Measurements from ENCODE around the gene ARL15. TPM values are rescaled to one million over a fixed set of nuclear protein-coding genes. Genes with fewer than 3 reads are reported as not detected.

Gene ARL15
- total and polyA plus RNA-seq, 2 of the 8 experiments (the other 6 are each of a cell fraction or from before 2014, with no cell fraction given): 9.9 to 21.2 TPM

DNA sequence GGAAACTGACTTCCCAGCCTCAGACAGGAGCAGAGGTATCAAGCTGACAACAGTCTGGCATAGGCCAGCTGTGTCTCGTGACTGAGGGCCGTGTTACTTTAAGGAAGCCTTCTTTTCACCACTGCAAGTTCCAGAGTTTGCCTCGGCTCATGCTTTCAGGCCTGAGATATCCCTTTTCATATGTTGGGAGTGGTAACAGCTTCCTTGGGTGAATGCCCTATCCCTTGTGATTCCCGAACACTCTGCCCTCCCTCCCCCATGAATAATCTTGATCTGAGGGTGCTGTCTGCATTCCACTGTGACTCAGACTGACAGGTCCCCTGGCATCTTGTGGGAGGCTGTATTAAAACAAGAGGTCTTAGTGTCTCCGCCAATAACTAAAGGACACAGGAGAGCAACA is 49.7 kb upstream of the ARL15 start:
- H2AK5ac ChIP-seq (ENCODE audit: low read depth, low read length): no peak overlapping the region
- H4K20me1 ChIP-seq (replicated peaks in 1 of 2; ENCODE audit: control insufficient read depth in 1 of 2, insufficient read depth in 2 of 2, low read length in 2 of 2): no peaks in the 10 kb centered on the region
- H4K91ac ChIP-seq (replicated peaks; ENCODE audit: insufficient read length, low read length): no peak overlapping the region
- H3K23me2 ChIP-seq (ENCODE audit: low read depth, low read length): no peaks in the 10 kb centered on the region; the same call in 1 of the 2 replicates
- H3K18ac ChIP-seq (ENCODE audit: extremely low read depth, low read length): no peak overlapping the region
- H3K27ac ChIP-seq (ENCODE audit: low read depth, low read length): no peak overlapping the region
- no peak overlapping the region for H3K9ac ChIP-seq (replicated peaks in 1 of 4; ENCODE audit: extremely low read depth in 1 of 4, low read depth in 3 of 4, low read length in 3 of 4)
- H2BK12ac ChIP-seq (ENCODE audit: low read depth, low read length): no peak overlapping the region
- H3K36me3 ChIP-seq (ENCODE audit: control insufficient read depth in 2 of 4, insufficient read depth in 4 of 4, low read length in 3 of 4): no peaks in the 10 kb centered on the region
- no peak for DNase-seq (ENCODE audit: low read depth in 1 of 2, low spot score in 2 of 2)
- H3K4me2 ChIP-seq (ENCODE audit: insufficient read depth in 1 of 2, low read depth in 2 of 2, low read length in 2 of 2): no peak overlapping the region
- no peaks in the 10 kb centered on the region for H3K9me3 ChIP-seq (ENCODE audit: insufficient read depth in 2 of 2, low read depth in 1 of 2, low read length in 1 of 2)
- WGBS, 2 experiments (ENCODE audit: extremely low coverage in 1 of 2, insufficient coverage in 1 of 2, insufficient read length in 1 of 2, insufficient replicate concordance in 2 of 2, low coverage in 1 of 2, low lambda C conversion rate in 2 of 2, missing lambda C conversion rate in 1 of 2): 78% methylated on average over 5 of the region's 5 CpGs; no CpG with 5 or more reads in 1 of the 2 experiments
- ChIA-PET POLR2A (ENCODE audit: partially characterized antibody) (interaction anchor here (2.1 kb wide), 1 partner anchor 50 kb away, joined by 6 read pairs; the partner anchor contains the start of gene ARL15), CTCF (ENCODE audit: partially characterized antibody) (interaction anchor here (1.0 to 1.2 kb wide), 3 partner anchors 16 to 59 kb away, joined by 3 to 5 read pairs (median 3); no protein-coding TSS in a partner anchor)
- H3K79me1 ChIP-seq (ENCODE audit: low read depth, low read length): no peaks in the 10 kb centered on the region
- no peak overlapping the region for H2AFZ ChIP-seq (ENCODE audit: low read length)
- H2BK20ac ChIP-seq (ENCODE audit: low read length): no peak overlapping the region
- peaks cover 0 to 2% (median 0%) of the 10 kb centered on the region in 4 experiments; a peak in 1 of 7 replicates for H3K4me1 ChIP-seq (replicated peaks in 1 of 4; ENCODE audit: control insufficient read depth in 3 of 4, insufficient read depth in 4 of 4, low read length in 3 of 4)
- H2BK120ac ChIP-seq (replicated peaks; ENCODE audit: low read depth, low read length): no peak overlapping the region
- no peak overlapping the region for H3K4ac ChIP-seq (replicated peaks; ENCODE audit: insufficient read length, low read depth, low read length)
- H4K8ac ChIP-seq (ENCODE audit: extremely low read depth, insufficient read depth, low read length): no peak overlapping the region
- H3K23ac ChIP-seq (ENCODE audit: insufficient read length): no peak overlapping the region
- H3K27me3 ChIP-seq (replicated peaks in 1 of 4; ENCODE audit: control insufficient read depth in 3 of 4, extremely low read depth in 1 of 4, insufficient read depth in 3 of 4, low read length in 3 of 4): no peaks in the 10 kb centered on the region
- no peak for FAIRE-seq
- no peak overlapping the region for H2BK5ac ChIP-seq (ENCODE audit: low read depth, low read length)
- no peaks in the 10 kb centered on the region for H3K79me2 ChIP-seq (ENCODE audit: control insufficient read depth in 1 of 2, insufficient read depth in 2 of 2, low read length in 2 of 2)
- no peak overlapping the region for H4K5ac ChIP-seq (ENCODE audit: insufficient read length, low read depth, low read length)
- no peak overlapping the region for H2BK15ac ChIP-seq (ENCODE audit: low read length)
- H3K4me3 ChIP-seq (ENCODE audit: extremely low read depth in 1 of 4, insufficient read depth in 2 of 4, low read depth in 3 of 4, low read length in 4 of 4): no peak overlapping the region
- H3K56ac ChIP-seq (replicated peaks; ENCODE audit: insufficient read length, low read depth, low read length): no peak overlapping the region
- no peak overlapping the region for H3K14ac ChIP-seq (ENCODE audit: insufficient read length)
- TF ChIP-seq ASH2L (IDR thresholded peaks at IDR 0.05; ENCODE audit: low read length) (no peak), FOSL1 (IDR thresholded peaks at IDR 0.05; ENCODE audit: insufficient read depth, low read depth, low read length) (no peak), CBX8 (IDR thresholded peaks at IDR 0.05; ENCODE audit: borderline replicate concordance, low read depth, low read length) (no peak)

Data from H1 (cell line).